GM12878 (cell line): Measurements from ENCODE around the gene COL27A1.

Source experiments
- EP300 ChIP-seq, 2 experiments: fragments of 150-350 bp in 1 of 2; IDR thresholded peaks; 2 replicates each; pipeline ENCODE4 v1.6.1; 2011 to 2012; ENCODE audit warnings: low read depth in 2 of 2, low read length in 2 of 2, borderline replicate concordance in 1 of 2, improper control_type of control experiment in 1 of 2, inconsistent platforms in 1 of 2; ENCODE audit not compliant: control insufficient read depth in 1 of 2
- EZH2 ChIP-seq: IDR thresholded peaks from 2 replicates; pipeline ENCODE4 v1.6.1; 2012; ENCODE audit warnings: low read depth, mild to moderate bottlenecking, control low read depth, inconsistent platforms, low read length, borderline replicate concordance; ENCODE audit not compliant: control insufficient read depth
- PAX8 ChIP-seq: fragments of 450-650 bp; IDR thresholded peaks from 2 replicates; pipeline ENCODE4 v1.6.1; 2017; ENCODE audit warnings: mild to moderate bottlenecking, moderate library complexity
- POLR2A ChIP-seq: IDR thresholded peaks from 2 replicates; pipeline ENCODE4 v1.6.1; 2011; ENCODE audit warnings: low read depth, mild to moderate bottlenecking, low read length
- RAD21 ChIP-seq: IDR thresholded peaks from 2 replicates; pipeline ENCODE4 v1.6.1; 2011; ENCODE audit warnings: mild to moderate bottlenecking, low read depth, low read length, moderate library complexity; ENCODE audit not compliant: insufficient read depth
- TBL1XR1 ChIP-seq: IDR thresholded peaks from 2 replicates; pipeline ENCODE4 v1.6.1; 2012; ENCODE audit warnings: low read depth, low read length, improper control_type of control experiment
- YY1 ChIP-seq: IDR thresholded peaks from 2 replicates; pipeline ENCODE4 v1.6.1; 2011; ENCODE audit warnings: low read depth, mild to moderate bottlenecking, low read length
- ZNF274 ChIP-seq: IDR thresholded peaks from one replicate; pipeline ENCODE4 v1.8.0; 2011; ENCODE audit not compliant: insufficient read length, insufficient read depth
- TF ChIP-seq, protein P1 (sequence below): IDR thresholded peaks from 2 replicates; pipeline ENCODE4 v1.6.1; 2011; ENCODE audit warnings: low read depth, mild to moderate bottlenecking, low read length, moderate library complexity, borderline replicate concordance; ENCODE audit errors: extremely low read depth
- TF ChIP-seq, protein P2 (sequence below), 3 experiments: IDR thresholded peaks in 2 of 3; conservative IDR thresholded peaks in 1 of 3; 2 replicates each; pipeline ENCODE4 v1.5.1; 2011; ENCODE audit warnings: low read depth in 3 of 3, low read length in 3 of 3, mild to moderate bottlenecking in 3 of 3, control low read depth in 2 of 3, moderate library complexity in 2 of 3, inconsistent platforms in 1 of 3, mixed read lengths in 1 of 3; ENCODE audit not compliant: control insufficient read depth in 2 of 3, insufficient read depth in 1 of 3; ENCODE audit errors: extremely low read depth in 1 of 3
- TF ChIP-seq, protein P3 (sequence below): fragments of 450-650 bp; IDR thresholded peaks from 2 replicates; pipeline ENCODE4 v1.6.1; 2017; ENCODE audit warnings: low read depth, mild to moderate bottlenecking, moderate library complexity

DNA sequence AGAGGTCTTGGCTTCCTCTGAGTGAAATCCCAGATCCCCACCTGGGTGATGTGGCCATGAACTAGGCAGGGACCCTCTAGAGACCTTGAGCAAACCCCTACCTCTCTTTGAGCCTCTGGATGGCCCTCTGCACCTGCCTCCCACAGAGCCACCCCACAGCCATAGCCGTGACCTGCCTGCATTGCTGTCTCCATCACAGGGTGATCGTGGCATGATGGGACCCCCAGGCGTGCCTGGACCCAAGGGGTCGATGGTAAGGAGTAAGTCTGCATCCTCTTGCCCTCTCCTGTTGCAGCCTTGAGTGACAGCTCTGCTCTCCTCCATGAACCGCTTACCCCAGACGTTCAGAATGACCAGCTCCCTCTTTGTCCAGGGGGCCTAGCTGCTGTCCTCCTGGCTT is 97.1 kb downstream of the COL27A1 start:
- TF ChIP-seq, protein P1, sequence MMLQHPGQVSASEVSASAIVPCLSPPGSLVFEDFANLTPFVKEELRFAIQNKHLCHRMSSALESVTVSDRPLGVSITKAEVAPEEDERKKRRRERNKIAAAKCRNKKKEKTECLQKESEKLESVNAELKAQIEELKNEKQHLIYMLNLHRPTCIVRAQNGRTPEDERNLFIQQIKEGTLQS = no peak
- TF ChIP-seq, protein P2, sequence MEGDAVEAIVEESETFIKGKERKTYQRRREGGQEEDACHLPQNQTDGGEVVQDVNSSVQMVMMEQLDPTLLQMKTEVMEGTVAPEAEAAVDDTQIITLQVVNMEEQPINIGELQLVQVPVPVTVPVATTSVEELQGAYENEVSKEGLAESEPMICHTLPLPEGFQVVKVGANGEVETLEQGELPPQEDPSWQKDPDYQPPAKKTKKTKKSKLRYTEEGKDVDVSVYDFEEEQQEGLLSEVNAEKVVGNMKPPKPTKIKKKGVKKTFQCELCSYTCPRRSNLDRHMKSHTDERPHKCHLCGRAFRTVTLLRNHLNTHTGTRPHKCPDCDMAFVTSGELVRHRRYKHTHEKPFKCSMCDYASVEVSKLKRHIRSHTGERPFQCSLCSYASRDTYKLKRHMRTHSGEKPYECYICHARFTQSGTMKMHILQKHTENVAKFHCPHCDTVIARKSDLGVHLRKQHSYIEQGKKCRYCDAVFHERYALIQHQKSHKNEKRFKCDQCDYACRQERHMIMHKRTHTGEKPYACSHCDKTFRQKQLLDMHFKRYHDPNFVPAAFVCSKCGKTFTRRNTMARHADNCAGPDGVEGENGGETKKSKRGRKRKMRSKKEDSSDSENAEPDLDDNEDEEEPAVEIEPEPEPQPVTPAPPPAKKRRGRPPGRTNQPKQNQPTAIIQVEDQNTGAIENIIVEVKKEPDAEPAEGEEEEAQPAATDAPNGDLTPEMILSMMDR (IDR thresholded peaks at IDR 0.05 in 2 of 3, conservative IDR thresholded peaks at IDR 0.05 in 1 of 3; ENCODE audit: control insufficient read depth in 2 of 3, extremely low read depth in 1 of 3, insufficient read depth in 1 of 3, low read depth in 3 of 3, low read length in 3 of 3) = no peak
- TF ChIP-seq PAX8 (no peak), EZH2 (no peak), EP300 (IDR thresholded peaks at IDR 0.05; ENCODE audit: borderline replicate concordance in 1 of 2, control insufficient read depth in 1 of 2, low read depth in 2 of 2, low read length in 2 of 2) (no peak), POLR2A (no peak), YY1 (no peak), TBL1XR1 (no peak), RAD21 (no peak), ZNF274 (no peak)
- TF ChIP-seq, protein P3, sequence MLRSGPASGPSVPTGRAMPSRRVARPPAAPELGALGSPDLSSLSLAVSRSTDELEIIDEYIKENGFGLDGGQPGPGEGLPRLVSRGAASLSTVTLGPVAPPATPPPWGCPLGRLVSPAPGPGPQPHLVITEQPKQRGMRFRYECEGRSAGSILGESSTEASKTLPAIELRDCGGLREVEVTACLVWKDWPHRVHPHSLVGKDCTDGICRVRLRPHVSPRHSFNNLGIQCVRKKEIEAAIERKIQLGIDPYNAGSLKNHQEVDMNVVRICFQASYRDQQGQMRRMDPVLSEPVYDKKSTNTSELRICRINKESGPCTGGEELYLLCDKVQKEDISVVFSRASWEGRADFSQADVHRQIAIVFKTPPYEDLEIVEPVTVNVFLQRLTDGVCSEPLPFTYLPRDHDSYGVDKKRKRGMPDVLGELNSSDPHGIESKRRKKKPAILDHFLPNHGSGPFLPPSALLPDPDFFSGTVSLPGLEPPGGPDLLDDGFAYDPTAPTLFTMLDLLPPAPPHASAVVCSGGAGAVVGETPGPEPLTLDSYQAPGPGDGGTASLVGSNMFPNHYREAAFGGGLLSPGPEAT = no peak
